GM23338 (cell line): ENCODE results near the gene RYR3. TPM values are rescaled to one million over a fixed set of nuclear protein-coding genes. Genes with fewer than 3 reads are reported as not detected.

ENCODE experiments used
- ATAC-seq: fragments of 200-7000 bp; cut with Tn5 transposase; 3 replicates; pipeline ENCODE4 v1.9.1; 2020
- DNase-seq: peaks from one replicate; pipeline ENCODE4 v3.0.0-alpha.2; 2015; ENCODE audit warnings: low spot score
- H2AFZ ChIP-seq: fragments of 200-600 bp; sonication (generic); 2 replicates; pipeline ENCODE4 v1.8.0; 2016; ENCODE audit warnings: antibody characterized with exemption, mild to moderate bottlenecking, moderate library complexity
- H3F3A ChIP-seq: fragments of 200-600 bp; sonication (generic); replicated peaks from 2 replicates; pipeline ENCODE4 v1.8.0; 2017; ENCODE audit warnings: antibody characterized with exemption, mixed run types, low read depth
- H3K27ac ChIP-seq: fragments of 200-600 bp; sonication (generic); 2 replicates; pipeline ENCODE4 v1.6.1; 2016; ENCODE audit warnings: low read depth
- H3K27me3 ChIP-seq: fragments of 200-600 bp; sonication (generic); 2 replicates; pipeline ENCODE4 v1.8.0; 2016; ENCODE audit warnings: mild to moderate bottlenecking, mixed run types, moderate library complexity; ENCODE audit not compliant: insufficient read depth
- H3K36me3 ChIP-seq: fragments of 200-600 bp; sonication (generic); 2 replicates; pipeline ENCODE4 v1.8.0; 2016; ENCODE audit warnings: mild to moderate bottlenecking; ENCODE audit not compliant: insufficient read depth
- H3K4me1 ChIP-seq: fragments of 200-600 bp; sonication (generic); 2 replicates; pipeline ENCODE4 v1.8.0; 2016; ENCODE audit warnings: mild to moderate bottlenecking, moderate library complexity; ENCODE audit not compliant: insufficient read depth
- H3K4me2 ChIP-seq: fragments of 200-600 bp; sonication (generic); 2 replicates; pipeline ENCODE4 v1.7.1; 2017; ENCODE audit warnings: mixed run types
- H3K4me3 ChIP-seq: fragments of 200-600 bp; sonication (generic); 2 replicates; pipeline ENCODE4 v1.6.1; 2016; ENCODE audit warnings: mixed run types
- H3K79me2 ChIP-seq: fragments of 200-600 bp; sonication (generic); replicated peaks from 2 replicates; pipeline ENCODE4 v1.8.0; 2017; ENCODE audit warnings: mild to moderate bottlenecking; ENCODE audit not compliant: insufficient read depth
- H3K9me2 ChIP-seq: fragments of 200-600 bp; sonication (generic); 2 replicates; pipeline ENCODE4 v1.8.0; 2017; ENCODE audit not compliant: insufficient read depth
- H4K20me1 ChIP-seq: fragments of 200-600 bp; sonication (generic); replicated peaks from 2 replicates; pipeline ENCODE4 v1.8.0; 2017; ENCODE audit warnings: mild to moderate bottlenecking; ENCODE audit not compliant: insufficient read depth
- H3K27ac Mint-ChIP-seq: 2 replicates; pipeline ENCODE4 v1.8.0; 2020; ENCODE audit warnings: inconsistent platforms, mild to moderate bottlenecking, moderate library complexity, mixed read lengths
- H3K27me3 Mint-ChIP-seq: 3 replicates; pipeline ENCODE4 v1.8.0; 2022; ENCODE audit warnings: low read depth, mild to moderate bottlenecking, moderate library complexity, mixed read lengths, inconsistent platforms; ENCODE audit not compliant: insufficient read depth, poor library complexity
- H3K36me3 Mint-ChIP-seq: 3 replicates; pipeline ENCODE4 v1.8.0; 2021; ENCODE audit warnings: low read depth, mild to moderate bottlenecking, inconsistent platforms, moderate library complexity, mixed read lengths
- H3K4me1 Mint-ChIP-seq: 3 replicates; pipeline ENCODE4 v1.8.0; 2020; ENCODE audit warnings: mild to moderate bottlenecking, inconsistent platforms, mixed read lengths
- H3K4me3 Mint-ChIP-seq: 3 replicates; pipeline ENCODE4 v1.8.0; 2021; ENCODE audit warnings: moderate library complexity, mild to moderate bottlenecking, inconsistent platforms, mixed read lengths
- H3K9me3 Mint-ChIP-seq: 3 replicates; pipeline ENCODE4 v1.8.0; 2020; ENCODE audit warnings: moderate library complexity, mild to moderate bottlenecking, inconsistent platforms, mixed read lengths
- CREB1 ChIP-seq: fragments of 250-450 bp; sonication (Bioruptor Pico); IDR thresholded peaks from 2 replicates; pipeline ENCODE4 v1.5.0; 2020; ENCODE audit warnings: low read depth, mild to moderate bottlenecking, moderate library complexity
- CTCF ChIP-seq, 2 experiments: fragments of 200-600 bp in 1 of 2; sonication (generic) in 1 of 2; conservative IDR thresholded peaks; 2 replicates each; pipeline versions ENCODE4 v1.5.1 to v1.6.1; 2016 to 2017; ENCODE audit warnings: antibody characterized with exemption in 2 of 2, low read depth in 2 of 2, mild to moderate bottlenecking in 2 of 2, moderate library complexity in 1 of 2
- EZH2phosphoT487 ChIP-seq: fragments of 200-600 bp; sonication (generic); IDR thresholded peaks from one replicate; pipeline ENCODE4 v1.8.1; 2018; ENCODE audit warnings: antibody characterized with exemption; ENCODE audit not compliant: unreplicated experiment
- NANOG ChIP-seq: IDR thresholded peaks from 2 replicates; pipeline ENCODE4 v1.6.1; 2016; ENCODE audit warnings: antibody characterized with exemption, borderline replicate concordance
- POLR2AphosphoS5 ChIP-seq: IDR thresholded peaks from 2 replicates; pipeline ENCODE4 v1.6.1; 2016; ENCODE audit warnings: antibody characterized with exemption, low read depth
- ZNF114 ChIP-seq: fragments of 250-450 bp; sonication (Bioruptor Pico); IDR thresholded peaks from 2 replicates; pipeline ENCODE4 v1.5.0; 2020; ENCODE audit warnings: mild to moderate bottlenecking, moderate library complexity
- ZNF331 ChIP-seq: fragments of 250-450 bp; sonication (Bioruptor Pico); IDR thresholded peaks from 2 replicates; pipeline ENCODE4 v1.5.0; 2020; ENCODE audit warnings: low read depth, mild to moderate bottlenecking, moderate library complexity
- polyA plus RNA-seq: library from polyadenylated mRNA; unstranded; fragments of >200 nt; fragmentation: Nextera tagmentation; extraction: Ambion mirVana; gene quantifications from 2 replicates; pipeline ENCODE4 v1.2.1, GENCODE V29; 2016
- total RNA-seq: library from RNA; depleted of rRNA; stranded (reverse); fragments of >200 nt; shearing (Covaris generic); gene quantifications from 2 replicates; pipeline ENCODE4 v1.2.3, GENCODE V29; 2014
- TF ChIP-seq, protein P1 (sequence below): fragments of 250-450 bp; sonication (Bioruptor Pico); IDR thresholded peaks from 2 replicates; pipeline ENCODE4 v1.5.0; 2020; ENCODE audit warnings: mild to moderate bottlenecking, moderate library complexity

The RYR3 gene
- total and polyA plus RNA-seq, 2 experiments from 2014 or later = 1.1 to 1.2 TPM

- TF ChIP-seq, protein P1, sequence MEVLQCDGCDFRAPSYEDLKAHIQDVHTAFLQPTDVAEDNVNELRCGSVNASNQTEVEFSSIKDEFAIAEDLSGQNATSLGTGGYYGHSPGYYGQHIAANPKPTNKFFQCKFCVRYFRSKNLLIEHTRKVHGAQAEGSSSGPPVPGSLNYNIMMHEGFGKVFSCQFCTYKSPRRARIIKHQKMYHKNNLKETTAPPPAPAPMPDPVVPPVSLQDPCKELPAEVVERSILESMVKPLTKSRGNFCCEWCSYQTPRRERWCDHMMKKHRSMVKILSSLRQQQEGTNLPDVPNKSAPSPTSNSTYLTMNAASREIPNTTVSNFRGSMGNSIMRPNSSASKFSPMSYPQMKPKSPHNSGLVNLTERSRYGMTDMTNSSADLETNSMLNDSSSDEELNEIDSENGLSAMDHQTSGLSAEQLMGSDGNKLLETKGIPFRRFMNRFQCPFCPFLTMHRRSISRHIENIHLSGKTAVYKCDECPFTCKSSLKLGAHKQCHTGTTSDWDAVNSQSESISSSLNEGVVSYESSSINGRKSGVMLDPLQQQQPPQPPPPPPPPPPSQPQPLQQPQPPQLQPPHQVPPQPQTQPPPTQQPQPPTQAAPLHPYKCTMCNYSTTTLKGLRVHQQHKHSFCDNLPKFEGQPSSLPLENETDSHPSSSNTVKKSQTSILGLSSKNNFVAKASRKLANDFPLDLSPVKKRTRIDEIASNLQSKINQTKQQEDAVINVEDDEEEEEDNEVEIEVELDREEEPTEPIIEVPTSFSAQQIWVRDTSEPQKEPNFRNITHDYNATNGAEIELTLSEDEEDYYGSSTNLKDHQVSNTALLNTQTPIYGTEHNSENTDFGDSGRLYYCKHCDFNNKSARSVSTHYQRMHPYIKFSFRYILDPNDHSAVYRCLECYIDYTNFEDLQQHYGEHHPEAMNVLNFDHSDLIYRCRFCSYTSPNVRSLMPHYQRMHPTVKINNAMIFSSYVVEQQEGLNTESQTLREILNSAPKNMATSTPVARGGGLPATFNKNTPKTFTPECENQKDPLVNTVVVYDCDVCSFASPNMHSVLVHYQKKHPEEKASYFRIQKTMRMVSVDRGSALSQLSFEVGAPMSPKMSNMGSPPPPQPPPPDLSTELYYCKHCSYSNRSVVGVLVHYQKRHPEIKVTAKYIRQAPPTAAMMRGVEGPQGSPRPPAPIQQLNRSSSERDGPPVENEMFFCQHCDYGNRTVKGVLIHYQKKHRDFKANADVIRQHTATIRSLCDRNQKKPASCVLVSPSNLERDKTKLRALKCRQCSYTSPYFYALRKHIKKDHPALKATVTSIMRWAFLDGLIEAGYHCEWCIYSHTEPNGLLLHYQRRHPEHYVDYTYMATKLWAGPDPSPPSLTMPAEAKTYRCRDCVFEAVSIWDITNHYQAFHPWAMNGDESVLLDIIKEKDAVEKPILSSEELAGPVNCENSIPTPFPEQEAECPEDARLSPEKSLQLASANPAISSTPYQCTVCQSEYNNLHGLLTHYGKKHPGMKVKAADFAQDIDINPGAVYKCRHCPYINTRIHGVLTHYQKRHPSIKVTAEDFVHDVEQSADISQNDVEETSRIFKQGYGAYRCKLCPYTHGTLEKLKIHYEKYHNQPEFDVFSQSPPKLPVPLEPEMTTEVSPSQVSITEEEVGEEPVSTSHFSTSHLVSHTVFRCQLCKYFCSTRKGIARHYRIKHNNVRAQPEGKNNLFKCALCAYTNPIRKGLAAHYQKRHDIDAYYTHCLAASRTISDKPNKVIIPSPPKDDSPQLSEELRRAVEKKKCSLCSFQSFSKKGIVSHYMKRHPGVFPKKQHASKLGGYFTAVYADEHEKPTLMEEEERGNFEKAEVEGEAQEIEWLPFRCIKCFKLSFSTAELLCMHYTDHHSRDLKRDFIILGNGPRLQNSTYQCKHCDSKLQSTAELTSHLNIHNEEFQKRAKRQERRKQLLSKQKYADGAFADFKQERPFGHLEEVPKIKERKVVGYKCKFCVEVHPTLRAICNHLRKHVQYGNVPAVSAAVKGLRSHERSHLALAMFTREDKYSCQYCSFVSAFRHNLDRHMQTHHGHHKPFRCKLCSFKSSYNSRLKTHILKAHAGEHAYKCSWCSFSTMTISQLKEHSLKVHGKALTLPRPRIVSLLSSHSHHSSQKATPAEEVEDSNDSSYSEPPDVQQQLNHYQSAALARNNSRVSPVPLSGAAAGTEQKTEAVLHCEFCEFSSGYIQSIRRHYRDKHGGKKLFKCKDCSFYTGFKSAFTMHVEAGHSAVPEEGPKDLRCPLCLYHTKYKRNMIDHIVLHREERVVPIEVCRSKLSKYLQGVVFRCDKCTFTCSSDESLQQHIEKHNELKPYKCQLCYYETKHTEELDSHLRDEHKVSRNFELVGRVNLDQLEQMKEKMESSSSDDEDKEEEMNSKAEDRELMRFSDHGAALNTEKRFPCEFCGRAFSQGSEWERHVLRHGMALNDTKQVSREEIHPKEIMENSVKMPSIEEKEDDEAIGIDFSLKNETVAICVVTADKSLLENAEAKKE (CRISPR knock-in tag) = no peak
- TF ChIP-seq POLR2AphosphoS5 (no peak), ZNF114 (CRISPR knock-in tag) (no peak)
Observed at GRCh38 chr15:33902043-33902442, 591.3 kb downstream of the RYR3 start (continued).

DNA sequence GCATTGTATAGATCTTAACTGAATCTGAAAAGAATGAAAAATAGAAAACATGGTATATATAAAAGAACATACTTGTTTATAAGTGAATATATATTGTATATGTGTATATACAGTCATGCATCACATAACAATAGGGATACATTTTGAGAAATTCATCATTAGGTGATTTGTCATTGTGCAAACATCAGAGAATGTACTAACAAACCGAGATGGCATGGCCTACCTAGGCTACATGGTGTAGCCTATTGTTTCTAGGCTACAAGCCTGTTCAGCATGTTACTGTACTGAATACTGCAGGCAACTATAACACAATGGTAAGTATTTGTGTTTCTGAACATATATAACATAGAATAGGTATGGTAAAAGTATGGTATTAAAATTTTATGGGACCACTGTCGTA is 592.9 kb downstream of the RYR3 start:
- no peak for TF ChIP-seq POLR2AphosphoS5
- no peak for TF ChIP-seq CTCF (conservative IDR thresholded peaks at IDR 0.05; ENCODE audit: low read depth in 2 of 2)
- TF ChIP-seq NANOG = no peak
- TF ChIP-seq CREB1 = no peak
- TF ChIP-seq, protein P1 (CRISPR knock-in tag) = no peak
- no peak for TF ChIP-seq ZNF331 (CRISPR knock-in tag)
- TF ChIP-seq ZNF114 (CRISPR knock-in tag) = no peak
- no peak for TF ChIP-seq EZH2phosphoT487
- Mint-ChIP-seq H3K4me1 (peaks cover 19% of the 10 kb centered on the region), H3K36me3 (no peaks in the 10 kb centered on the region), H3K4me3 (no peak overlapping the region), H3K27ac (no peak overlapping the region), H3K27me3 (peaks cover 3% of the 10 kb centered on the region), H3K9me3 (no peaks in the 10 kb centered on the region)
- Histone ChIP-seq H3K27me3 (no peaks in the 10 kb centered on the region), H3K4me2 (no peak overlapping the region), H3K79me2 (no peaks in the 10 kb centered on the region), H3K36me3 (no peaks in the 10 kb centered on the region), H3K9me2 (peaks cover 5% of the 10 kb centered on the region; the same call in 1 of the 2 replicates), H4K20me1 (no peaks in the 10 kb centered on the region), H3K27ac (no peak overlapping the region), H3F3A (no peaks in the 10 kb centered on the region), H3K4me3 (no peak overlapping the region), H3K4me1 (peaks cover 2% of the 10 kb centered on the region), H2AFZ (no peak overlapping the region)
- ATAC-seq (no peak), DNase-seq (no peak)
